Measurements from ENCODE around the gene KIFC3. TPM values are rescaled to one million over a fixed set of nuclear protein-coding genes. Genes with fewer than 3 reads are reported as not detected.
A peak's percentile ranks its signal among the peaks of the same experiment; 100 is the strongest.

Gene KIFC3
- total and polyA plus RNA-seq, 2 of the 13 experiments (the other 11 are each of a cell fraction or from before 2014, with no cell fraction given): 42.1 to 45.3 TPM

GRCh38 chr16:57756424-57757325 lies 45.6 kb downstream of the KIFC3 start (continued):
- TF ChIP-seq SKIL (CRISPR knock-in tag; IDR thresholded peaks at IDR 0.05; ENCODE audit: borderline replicate concordance) (no peak), SP5 (CRISPR knock-in tag; IDR thresholded peaks at IDR 0.05; ENCODE audit: borderline replicate concordance, low read depth) (no peak), MED13 (CRISPR knock-in tag; IDR thresholded peaks at IDR 0.05) (no peak), KDM6A (CRISPR knock-in tag; IDR thresholded peaks at IDR 0.05; ENCODE audit: low read depth) (no peak), ZNF7 (CRISPR knock-in tag; IDR thresholded peaks at IDR 0.05) (no peak), USF2 (IDR thresholded peaks at IDR 0.05; ENCODE audit: low read depth, low read length) (no peak), USF2 (CRISPR knock-in tag; IDR thresholded peaks at IDR 0.05; ENCODE audit: borderline replicate concordance) (no peak), ZMAT5 (CRISPR knock-in tag; IDR thresholded peaks at IDR 0.05; ENCODE audit: borderline replicate concordance, low read depth) (no peak), MTA1 (CRISPR knock-in tag; IDR thresholded peaks at IDR 0.05; ENCODE audit: borderline replicate concordance) (0 out of 2 replicates have a peak, but pooled peaks have one; percentile 3), SIX1 (CRISPR knock-in tag; IDR thresholded peaks at IDR 0.05; ENCODE audit: borderline replicate concordance) (no peak), GATAD2A (CRISPR knock-in tag; IDR thresholded peaks at IDR 0.05) (no peak), MEF2D (CRISPR knock-in tag; IDR thresholded peaks at IDR 0.05) (no peak), RNF2 (conservative IDR thresholded peaks at IDR 0.05; ENCODE audit: low read depth) (no peak), HOXA7 (CRISPR knock-in tag; IDR thresholded peaks at IDR 0.05) (no peak), ZNF703 (CRISPR knock-in tag; IDR thresholded peaks at IDR 0.05; ENCODE audit: borderline replicate concordance) (no peak), ZXDC (CRISPR knock-in tag; IDR thresholded peaks at IDR 0.05) (0 out of 2 replicates have a peak, but pooled peaks have one; percentile 53), ZNF468 (CRISPR knock-in tag; IDR thresholded peaks at IDR 0.05) (0 out of 2 replicates have a peak, but pooled peaks have one; percentile 39), RFXAP (CRISPR knock-in tag; IDR thresholded peaks at IDR 0.05; ENCODE audit: borderline replicate concordance) (no peak), CBX5 (CRISPR knock-in tag; IDR thresholded peaks at IDR 0.05; ENCODE audit: borderline replicate concordance) (no peak), MLLT10 (CRISPR knock-in tag; IDR thresholded peaks at IDR 0.05) (no peak), ZNF580 (CRISPR knock-in tag; IDR thresholded peaks at IDR 0.05; ENCODE audit: borderline replicate concordance, low read depth) (no peak), ATF7-NPFF (CRISPR knock-in tag; IDR thresholded peaks at IDR 0.05; ENCODE audit: low read depth) (no peak), ZNF264 (CRISPR knock-in tag; IDR thresholded peaks at IDR 0.05) (no peak)

Measured in HepG2 (cell line).